GM18502 (cell line): ENCODE measurements around the gene NT5DC4.

Source experiments
- ATAC-seq: cut with Tn5 transposase; IDR thresholded peaks from one replicate; pipeline ENCODE4 v1.9.1; 2021; ENCODE audit warnings: mild to moderate bottlenecking; ENCODE audit not compliant: unreplicated experiment, poor library complexity

The NT5DC4 gene

DNA sequence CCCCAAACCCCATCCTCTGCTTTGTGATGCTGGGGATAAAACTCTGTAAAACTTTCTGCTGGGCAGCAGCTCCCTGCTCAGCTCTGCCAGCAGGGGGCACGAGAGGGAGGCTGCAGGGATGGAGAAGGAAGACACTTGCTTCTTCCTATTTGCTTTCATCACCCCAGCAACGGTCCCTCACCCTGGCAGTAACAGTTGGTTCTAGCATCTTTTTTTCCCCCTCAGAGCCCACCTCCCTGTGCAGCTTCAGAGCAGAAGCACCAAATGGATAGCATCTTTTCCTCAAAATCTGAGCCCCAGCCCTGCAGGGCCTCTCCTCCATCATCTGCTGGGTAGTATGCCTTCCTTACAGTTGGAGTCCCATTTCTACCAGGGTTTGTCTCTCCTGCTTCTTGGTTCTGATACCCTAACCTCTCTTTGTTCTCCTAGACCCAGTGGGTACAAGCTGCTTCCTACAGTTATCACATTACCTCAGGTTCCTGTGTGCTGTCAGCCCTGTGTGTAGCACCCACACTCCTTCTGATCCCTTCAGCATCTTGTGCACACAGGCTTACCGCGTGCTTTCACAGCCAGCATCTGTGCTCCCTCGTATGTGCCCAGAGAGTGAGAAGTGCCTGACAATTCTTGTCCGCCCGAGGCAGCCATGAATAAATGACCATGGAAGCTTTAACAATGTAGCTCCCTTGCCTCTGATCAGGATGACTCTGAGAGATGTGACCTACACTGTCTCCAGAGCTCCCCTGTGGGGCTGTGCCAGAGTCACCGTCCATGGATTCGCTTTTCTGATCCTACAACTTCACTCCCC, 29.1 kb downstream of the NT5DC4 start:
- peak; percentile 66 for ATAC-seq

GRCh38 chr2:112750560-112750843, 29.7 kb downstream of the NT5DC4 start:
- no peak for ATAC-seq

DNA sequence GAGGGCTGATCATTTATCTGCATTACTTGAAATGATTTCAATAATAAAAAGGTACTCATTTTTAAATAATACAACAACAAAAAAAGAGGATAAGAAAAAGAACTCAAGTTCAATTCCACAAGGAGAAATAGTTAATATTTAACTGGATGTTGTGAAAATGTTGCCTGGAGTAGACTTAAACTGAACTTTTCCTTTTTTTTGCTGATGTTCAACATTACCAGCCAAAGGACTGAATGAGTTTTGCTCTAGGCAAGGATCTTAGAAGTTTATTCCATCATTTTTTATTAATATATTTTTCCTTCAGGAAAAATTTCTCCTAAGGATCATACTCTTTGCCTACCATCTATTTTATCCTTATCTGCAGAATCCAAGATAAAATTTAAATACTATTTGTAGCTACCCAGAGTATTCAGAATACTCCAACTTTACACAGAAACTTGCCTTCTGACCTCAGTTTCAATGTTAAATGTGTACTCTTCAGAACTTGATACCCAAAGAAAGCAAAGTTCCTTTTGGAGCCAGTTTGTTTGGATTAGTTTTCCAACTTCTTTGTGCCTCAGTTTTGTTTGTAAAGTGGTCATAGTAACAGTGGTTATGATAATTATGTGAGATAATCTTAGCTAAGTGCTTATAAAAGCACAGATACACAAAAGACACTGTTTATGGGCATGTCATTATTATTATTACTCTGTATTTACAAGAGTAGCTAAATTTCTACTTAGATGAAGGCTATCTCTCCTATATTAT, 30.8 kb downstream of the NT5DC4 start:
- ATAC-seq = no peak

DNA sequence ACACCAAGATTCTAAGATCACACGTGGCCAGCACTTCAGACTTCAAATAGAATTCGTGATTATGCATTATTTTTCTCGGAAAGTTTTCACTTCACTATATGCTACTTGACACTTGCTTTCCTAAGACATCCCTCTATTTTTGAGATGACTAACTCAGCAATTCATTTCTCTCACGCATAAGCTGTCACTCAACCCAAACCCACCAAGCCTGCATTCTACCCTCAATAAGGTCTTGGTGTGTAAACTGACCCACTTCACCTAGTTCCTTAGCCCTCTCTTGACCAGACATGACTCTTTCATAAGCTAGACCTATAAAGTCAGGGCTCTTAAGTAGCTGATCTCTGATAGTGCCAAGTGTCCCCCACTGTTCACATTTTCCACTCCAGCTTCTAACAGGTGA, 31.8 kb downstream of the NT5DC4 start:
- ATAC-seq = no peak

GRCh38 chr2:112754564-112754963, 33.7 kb downstream of the NT5DC4 start:
- ATAC-seq = no peak

GRCh38 chr2:112755444-112755843, 34.6 kb downstream of the NT5DC4 start:
- no peak for ATAC-seq

GRCh38 chr2:112756207-112756606, 35.4 kb downstream of the NT5DC4 start:
- ATAC-seq = no peak

- ATAC-seq = no peak
These were observed 36.4 kb downstream of the NT5DC4 start for GRCh38 chr2:112757265-112757664.

DNA sequence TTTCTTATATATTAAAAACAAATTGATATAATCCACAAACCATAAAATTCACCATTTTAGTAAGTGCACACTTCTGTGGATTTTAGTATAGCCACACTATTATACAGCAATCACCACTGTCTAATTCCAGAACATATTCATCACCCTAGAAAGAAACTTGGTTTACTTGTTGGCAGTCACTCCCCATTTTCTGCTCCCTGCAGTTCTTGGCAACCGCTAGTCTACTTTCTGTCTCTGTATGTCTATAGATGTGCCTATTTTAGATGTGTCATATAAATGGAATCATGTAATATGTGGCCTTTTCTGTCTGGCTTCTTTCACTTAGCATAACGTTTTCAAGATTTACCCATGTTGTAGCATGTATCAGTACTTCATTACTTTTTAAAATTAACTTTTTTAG, 37.9 kb downstream of the NT5DC4 start:
- no peak for ATAC-seq

DNA sequence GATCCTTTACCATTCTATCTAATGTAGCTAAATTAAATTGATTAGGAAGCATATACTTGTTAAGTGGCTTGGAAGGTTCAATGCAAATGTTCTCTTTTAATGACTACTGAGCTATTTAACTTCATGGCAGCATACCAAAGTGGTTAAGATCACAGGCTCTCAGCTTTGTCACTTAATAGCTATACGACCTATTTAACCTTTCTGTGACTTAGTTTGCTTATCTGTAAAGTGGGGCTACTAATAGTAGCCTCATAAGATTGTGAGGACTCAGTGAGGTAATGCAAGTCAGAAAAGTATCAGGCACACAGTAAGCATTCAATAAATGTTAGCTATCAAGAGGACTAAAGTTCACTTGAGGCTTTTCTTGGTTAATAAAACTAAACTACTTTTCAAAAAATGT, 39.3 kb downstream of the NT5DC4 start:
- ATAC-seq = no peak

GRCh38 chr2:112762276-112762675, 41.5 kb downstream of the NT5DC4 start:
- ATAC-seq = no peak

DNA sequence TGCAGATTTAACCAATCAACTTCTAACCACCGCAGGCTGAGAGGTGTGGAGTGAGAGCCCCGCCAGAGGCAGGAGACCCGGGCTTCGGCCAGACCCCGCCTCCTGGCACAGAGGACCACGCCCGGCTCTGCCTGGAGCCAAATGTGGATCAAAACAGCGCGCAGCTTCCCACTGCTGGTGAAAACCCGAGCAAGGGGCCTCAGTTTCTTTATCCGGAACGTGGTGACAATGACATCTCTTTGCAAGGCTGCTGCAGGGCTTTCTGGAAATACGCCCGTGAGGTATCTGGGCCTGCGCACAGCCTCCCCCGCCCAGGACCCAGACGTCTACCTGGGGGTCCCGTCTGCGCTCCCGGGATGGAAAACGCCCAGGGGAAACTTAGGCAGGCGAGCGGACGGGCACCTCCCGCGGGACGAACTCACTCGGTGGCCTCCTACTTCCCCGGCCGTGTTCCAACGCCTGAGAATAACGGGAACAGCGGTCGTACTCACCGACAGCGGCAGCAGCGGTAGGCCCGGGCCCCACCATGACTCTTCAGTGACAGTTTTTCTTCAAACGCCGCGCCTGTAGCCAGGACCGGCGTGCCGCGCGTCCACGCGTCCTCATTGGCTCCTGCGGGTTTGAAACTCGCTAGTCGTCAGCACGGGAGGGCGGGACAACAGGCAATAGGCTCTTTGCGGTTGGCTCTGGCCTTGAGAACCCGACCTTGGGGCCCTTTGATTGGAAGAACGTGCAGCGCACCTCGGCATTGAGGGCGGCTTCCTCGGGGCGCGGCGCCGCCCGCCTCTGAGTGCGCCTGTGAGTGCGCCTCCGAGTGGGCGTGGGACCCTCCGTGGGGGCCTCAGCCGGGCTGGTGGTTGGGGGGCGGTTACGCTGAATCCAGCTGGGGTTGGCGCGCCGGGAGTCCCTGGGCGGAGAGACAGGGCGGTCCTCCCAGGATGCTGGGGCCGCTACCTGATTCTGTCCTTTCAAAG, 43.5 kb downstream of the NT5DC4 start, which contains the start of gene CKAP2L:
CKAP2L (minus strand) TSS at position 539 of the 974 bp plus-strand sequence; CDS start at position 528, 11 bp downstream.
- peak; percentile 99 for ATAC-seq

GRCh38 chr2:112765251-112765650, 44.4 kb downstream of the NT5DC4 start:
- ATAC-seq = no peak

DNA sequence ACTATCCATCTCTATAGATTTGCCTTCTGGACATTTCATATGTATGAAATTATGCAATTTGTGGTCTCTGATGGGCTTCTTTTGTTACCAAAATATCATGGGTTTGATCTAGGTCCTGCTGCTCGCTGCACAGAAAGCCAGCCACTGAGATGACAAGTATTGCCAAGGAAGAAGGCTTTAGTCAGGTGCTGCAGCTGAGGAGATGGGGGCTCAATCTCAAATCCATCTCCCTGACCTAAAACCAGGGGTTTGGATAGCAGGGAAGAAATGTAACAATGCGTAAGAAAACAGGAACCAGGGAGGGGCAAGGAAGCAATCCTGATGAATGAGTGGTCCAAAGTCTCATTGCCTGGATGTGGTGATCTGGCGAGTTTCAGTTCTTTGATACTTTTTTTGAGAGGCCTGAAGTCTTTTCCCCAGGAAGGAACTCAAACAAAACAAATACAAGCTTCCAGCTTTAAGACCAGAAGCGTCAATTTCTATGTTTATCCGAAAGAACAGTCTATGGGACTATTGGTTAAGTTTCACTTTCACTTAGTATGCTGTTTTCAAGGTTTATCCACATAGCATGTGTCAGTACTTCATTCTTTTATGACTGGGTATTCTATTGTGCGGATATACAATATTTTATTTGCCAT, 47.0 kb downstream of the NT5DC4 start:
- no peak for ATAC-seq

- no peak for ATAC-seq
These were observed 47.6 kb downstream of the NT5DC4 start for GRCh38 chr2:112768432-112768831.

DNA sequence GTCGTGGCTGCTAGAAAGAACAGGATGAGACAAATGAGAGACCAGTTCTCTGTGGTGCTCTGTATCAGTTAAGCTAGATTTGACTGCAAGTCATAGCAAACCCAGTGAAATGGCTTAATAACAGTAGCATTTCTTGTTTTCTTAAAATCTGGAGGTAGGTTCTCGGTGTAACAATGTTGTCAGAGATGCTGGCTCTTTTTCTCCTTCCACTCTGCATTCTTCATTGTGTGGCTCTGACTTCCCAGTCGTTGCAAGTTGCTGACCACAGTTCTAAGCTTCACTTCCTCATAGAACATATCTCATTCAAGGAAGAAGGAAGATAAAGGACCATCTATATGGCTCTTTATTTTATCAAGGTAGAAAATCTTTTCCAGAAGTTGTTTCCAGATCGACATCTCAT, 51.5 kb downstream of the NT5DC4 start:
- ATAC-seq = no peak

DNA sequence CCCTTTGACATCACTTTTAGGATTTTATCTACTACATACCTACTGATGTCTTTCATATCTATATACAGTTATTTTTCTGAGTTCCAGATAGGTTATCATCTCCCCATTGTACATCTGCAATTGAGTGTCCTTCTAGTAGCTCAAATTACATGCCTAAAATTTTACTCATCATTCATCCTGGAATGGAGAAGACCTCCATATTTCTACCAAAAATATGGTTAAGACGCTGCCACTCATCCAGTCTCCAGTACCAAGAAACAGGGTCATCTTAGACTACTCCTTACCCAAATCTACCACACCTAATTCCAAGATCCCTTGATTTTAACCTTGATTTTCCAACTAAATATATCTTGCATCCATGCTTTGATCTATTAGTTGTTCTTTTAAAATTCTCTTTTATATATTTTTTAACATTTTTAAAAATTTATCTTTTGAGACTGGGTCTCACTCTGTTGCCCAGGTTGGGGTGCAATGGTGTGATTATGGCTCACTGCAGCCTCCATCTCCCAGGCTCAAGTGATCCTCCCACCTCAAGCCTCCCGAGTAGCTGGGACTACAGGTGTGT, 52.2 kb downstream of the NT5DC4 start:
- no peak for ATAC-seq

DNA sequence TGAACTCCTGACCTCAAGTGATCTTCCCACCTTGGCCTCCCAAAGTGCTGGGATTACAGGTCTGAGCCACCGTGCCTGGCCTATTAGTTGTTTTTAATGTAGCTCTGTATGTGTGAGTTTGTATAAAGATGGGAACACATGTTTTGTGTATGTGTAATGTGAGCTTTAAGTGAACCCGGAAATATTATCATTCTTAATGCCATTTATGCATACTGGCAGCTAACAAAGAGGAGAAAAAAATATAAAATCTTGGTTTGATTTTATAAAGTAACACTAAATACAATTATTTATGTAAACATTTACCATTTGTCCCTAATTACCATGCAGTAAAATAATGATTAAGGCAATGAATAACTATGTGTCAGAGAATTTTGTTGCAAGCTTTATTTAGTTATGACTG, 52.7 kb downstream of the NT5DC4 start:
- no peak for ATAC-seq

DNA sequence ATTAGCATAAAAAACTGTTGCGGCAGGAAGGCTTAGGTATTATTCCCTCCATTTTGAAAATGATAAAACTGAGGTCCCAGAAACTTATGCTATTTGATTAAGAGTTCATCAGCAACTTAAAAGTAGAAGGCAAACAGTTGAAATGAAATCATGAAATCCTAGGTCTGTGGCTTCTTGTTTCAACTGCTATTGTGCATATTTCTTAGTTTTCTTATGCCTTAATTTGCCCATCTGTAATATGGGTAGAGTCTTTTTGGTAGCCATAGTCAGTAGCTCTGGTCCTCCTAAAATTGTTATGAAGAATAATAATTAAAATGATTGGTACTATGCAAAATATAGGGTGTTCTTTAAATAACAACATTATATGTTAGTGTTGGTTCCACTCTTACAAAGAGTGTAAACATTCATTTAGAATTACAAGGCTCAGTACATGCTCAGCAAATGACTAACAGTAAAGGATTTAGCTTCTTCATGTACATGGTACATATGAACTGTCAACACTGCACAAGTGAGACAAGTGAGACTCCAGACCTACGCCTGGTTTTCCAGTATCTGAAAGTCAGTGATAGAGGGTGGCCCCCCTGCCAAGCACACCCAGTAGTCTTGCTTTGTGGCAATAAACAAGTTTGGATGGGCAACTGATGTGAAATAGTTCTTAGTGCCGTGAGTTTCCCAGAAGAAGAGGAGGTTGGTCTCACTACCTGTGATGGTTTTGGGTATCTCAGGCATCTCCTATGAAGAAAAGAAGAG, 53.9 kb downstream of the NT5DC4 start:
- ATAC-seq = no peak
